GM12878 (cell line): ENCODE results near the gene TAS1R2. TPM values are rescaled to one million over a fixed set of nuclear protein-coding genes. Genes with fewer than 3 reads are reported as not detected.
"Not testable (repeated sequence)": the region's sequence is repeated elsewhere in the genome, so short reads cannot be mapped to it uniquely, and the experiment has no call there.

Experiments
- ATAC-seq: fragments of 200-7000 bp; cut with Tn5 transposase; 3 replicates; pipeline ENCODE4 v1.9.1; 2020; ENCODE audit warnings: mild to moderate bottlenecking, moderate library complexity
- BruUV-seq: library from RNA; stranded (reverse); fragments of 400-500 nt; replicated peaks from 2 replicates; lab custom pipeline; 2021; lab: Mats Ljungman, UMichigan
- CTCF ChIA-PET: fragments of 300-600 bp; sonication (Branson Sonifier 250); formaldehyde crosslinking; extraction: SDS; loops from one replicate; lab custom pipeline; 2021; ENCODE audit warnings: inconsistent platforms; lab: Yijun Ruan, JAX
- POLR2A ChIA-PET: fragments of 350-600 bp; formaldehyde crosslinking; extraction: SDS; loops from one replicate; lab custom pipeline; 2021; ENCODE audit warnings: inconsistent platforms; lab: Charles Lee
- RAD21 ChIA-PET: fragments of 300-600 bp; sonication (Branson Sonifier 250); formaldehyde crosslinking; loops from one replicate; lab custom pipeline; 2023; ENCODE audit warnings: antibody characterized with exemption; ENCODE audit not compliant: unreplicated experiment; lab: Charles Lee
- SMC1A ChIA-PET: fragments of 300-600 bp; sonication (Branson Sonifier 250); formaldehyde crosslinking; loops from one replicate; lab custom pipeline; 2023; ENCODE audit not compliant: unreplicated experiment, uncharacterized antibody; lab: Charles Lee
- DNase-seq: peaks from one replicate; pipeline ENCODE4 v3.0.0-alpha.2; 2011; ENCODE audit warnings: low read depth, low spot score
- FAIRE-seq: peaks from 3 replicates; lab custom pipeline; 2011; peaks lifted over from hg19 to GRCh38; lab: Jason Lieb, UNC
- H2AFZ ChIP-seq: 2 replicates; pipeline ENCODE4 v1.6.0; 2011; ENCODE audit warnings: low read depth, low read length, control low read depth; ENCODE audit not compliant: control insufficient read depth
- H3K27ac ChIP-seq: 2 replicates; pipeline ENCODE4 v1.5.1; 2011; ENCODE audit warnings: control low read depth; ENCODE audit not compliant: control insufficient read depth, insufficient read depth
- H3K27me3 ChIP-seq, 2 experiments: replicated peaks in 1 of 2; 2 replicates each; pipeline versions ENCODE4 v1.6.0 to v1.6.1; 2011; ENCODE audit warnings: low read length in 1 of 2; ENCODE audit not compliant: control insufficient read depth in 2 of 2, insufficient read depth in 2 of 2
- H3K36me3 ChIP-seq, 2 experiments: 2 replicates each; pipeline ENCODE4 v1.5.1; 2011; ENCODE audit warnings: low read length in 1 of 2; ENCODE audit not compliant: control insufficient read depth in 2 of 2, insufficient read depth in 2 of 2
- H3K4me1 ChIP-seq: 2 replicates; pipeline ENCODE4 v1.6.1; 2011; ENCODE audit warnings: mild to moderate bottlenecking, low read length, moderate library complexity, mixed read lengths; ENCODE audit not compliant: control insufficient read depth, insufficient read depth
- H3K4me2 ChIP-seq: 2 replicates; pipeline ENCODE4 v1.6.0; 2011; ENCODE audit warnings: control low read depth; ENCODE audit not compliant: control insufficient read depth, insufficient read depth
- H3K4me3 ChIP-seq: fragments of 200-600 bp; sonication (generic); 2 replicates; pipeline ENCODE4 v1.5.1; 2016
- H3K79me2 ChIP-seq: 2 replicates; pipeline ENCODE4 v1.6.0; 2011; ENCODE audit warnings: low read length; ENCODE audit not compliant: control insufficient read depth, insufficient read depth
- H3K9ac ChIP-seq: 2 replicates; pipeline ENCODE4 v1.8.0; 2011; ENCODE audit warnings: low read length, control low read depth, mixed read lengths; ENCODE audit not compliant: control insufficient read depth, insufficient read depth
- H3K9me3 ChIP-seq: replicated peaks from 3 replicates; pipeline ENCODE4 v1.5.1; 2011; ENCODE audit warnings: mild to moderate bottlenecking, low read length; ENCODE audit not compliant: control insufficient read depth, insufficient read depth
- H4K20me1 ChIP-seq: 2 replicates; pipeline ENCODE4 v1.6.0; 2011; ENCODE audit not compliant: control insufficient read depth, insufficient read depth
- ATF7 ChIP-seq: fragments of 450-650 bp; IDR thresholded peaks from 2 replicates; pipeline ENCODE4 v1.6.1; 2016; ENCODE audit warnings: low read depth, mild to moderate bottlenecking
- CBFB ChIP-seq: IDR thresholded peaks from 2 replicates; pipeline ENCODE4 v1.6.1; 2016; ENCODE audit warnings: antibody characterized with exemption, low read depth
- CHD4 ChIP-seq: fragments of 200-600 bp; sonication (generic); IDR thresholded peaks from 2 replicates; pipeline ENCODE4 v1.6.1; 2016; ENCODE audit warnings: mild to moderate bottlenecking
- CREM ChIP-seq: IDR thresholded peaks from 2 replicates; pipeline ENCODE4 v1.6.1; 2014; ENCODE audit warnings: antibody characterized with exemption, low read depth
- GABPA ChIP-seq: IDR thresholded peaks from 2 replicates; pipeline ENCODE4 v1.6.1; 2014; ENCODE audit warnings: antibody characterized with exemption, low read depth, mild to moderate bottlenecking, inconsistent platforms
- SKIL ChIP-seq: fragments of 450-650 bp; IDR thresholded peaks from 2 replicates; pipeline ENCODE4 v1.6.1; 2017; ENCODE audit warnings: mild to moderate bottlenecking, low read depth, inconsistent platforms; ENCODE audit not compliant: poor library complexity, severe bottlenecking
- ZNF217 ChIP-seq: fragments of 450-650 bp; IDR thresholded peaks from 2 replicates; pipeline ENCODE4 v1.6.1; 2017; ENCODE audit warnings: antibody characterized with exemption, mild to moderate bottlenecking
- WGBS: methylation state at CpG from one replicate; pipeline ENCODE4 v1.1.6; 2016; ENCODE audit warnings: low lambda C conversion rate; ENCODE audit not compliant: insufficient replicate concordance, insufficient coverage; ENCODE audit errors: missing lambda C conversion rate; 5-methylcytosine and 5-hydroxymethylcytosine counted together
- in situ Hi-C: fragments of 300-500 bp; cut with MboI; formaldehyde crosslinking; loops from 9 replicates; pipeline ENCODE4 v1.14.3; 2018; ENCODE audit warnings: mixed read lengths
- intact Hi-C: fragments of 100-400 bp; cut with micrococcal nuclease; formaldehyde crosslinking; loops from one replicate; pipeline ENCODE4 v1.14.2; 2022; ENCODE audit not compliant: unreplicated experiment
- polyA plus RNA-seq, 11 experiments: library from polyadenylated mRNA; depleted of rRNA in 4 of 11; unstranded in 6 of 11; stranded (reverse) in 5 of 11; fragments of >200 nt; fragmentation: Nextera tagmentation in 4 of 11; fragmentation: Illumina TruSeq in 1 of 11; extraction: Ambion mirVana in 4 of 11; extraction: Trizol in 1 of 11; gene quantifications; 1 replicate in 1 of 11; 2 replicates in 10 of 11; pipeline versions ENCODE4 v1.2.1 to v1.2.3, GENCODE V29; 2011 to 2016; ENCODE audit warnings: inconsistent platforms in 2 of 11, missing spikeins in 2 of 11, low read depth in 1 of 11
- total RNA-seq, 4 experiments: library from RNA; depleted of rRNA in 3 of 4; stranded (reverse); fragments of >200 nt in 3 of 4; fragmentation: Illumina TruSeq in 1 of 4; extraction: Trizol in 1 of 4; gene quantifications; 2 replicates each; pipeline versions ENCODE4 v1.2.1 to v1.2.3, GENCODE V29; 2013 to 2021
- TF ChIP-seq, protein P1 (sequence below): fragments of 450-650 bp; IDR thresholded peaks from 2 replicates; pipeline ENCODE4 v1.6.1; 2018; ENCODE audit warnings: mild to moderate bottlenecking, low read depth, moderate library complexity; ENCODE audit not compliant: partially characterized antibody

TAS1R2 gene
- total and polyA plus RNA-seq, 10 of the 15 experiments (the other 5 are each of a cell fraction or from before 2014, with no cell fraction given): not detected

- TF ChIP-seq, protein P1, sequence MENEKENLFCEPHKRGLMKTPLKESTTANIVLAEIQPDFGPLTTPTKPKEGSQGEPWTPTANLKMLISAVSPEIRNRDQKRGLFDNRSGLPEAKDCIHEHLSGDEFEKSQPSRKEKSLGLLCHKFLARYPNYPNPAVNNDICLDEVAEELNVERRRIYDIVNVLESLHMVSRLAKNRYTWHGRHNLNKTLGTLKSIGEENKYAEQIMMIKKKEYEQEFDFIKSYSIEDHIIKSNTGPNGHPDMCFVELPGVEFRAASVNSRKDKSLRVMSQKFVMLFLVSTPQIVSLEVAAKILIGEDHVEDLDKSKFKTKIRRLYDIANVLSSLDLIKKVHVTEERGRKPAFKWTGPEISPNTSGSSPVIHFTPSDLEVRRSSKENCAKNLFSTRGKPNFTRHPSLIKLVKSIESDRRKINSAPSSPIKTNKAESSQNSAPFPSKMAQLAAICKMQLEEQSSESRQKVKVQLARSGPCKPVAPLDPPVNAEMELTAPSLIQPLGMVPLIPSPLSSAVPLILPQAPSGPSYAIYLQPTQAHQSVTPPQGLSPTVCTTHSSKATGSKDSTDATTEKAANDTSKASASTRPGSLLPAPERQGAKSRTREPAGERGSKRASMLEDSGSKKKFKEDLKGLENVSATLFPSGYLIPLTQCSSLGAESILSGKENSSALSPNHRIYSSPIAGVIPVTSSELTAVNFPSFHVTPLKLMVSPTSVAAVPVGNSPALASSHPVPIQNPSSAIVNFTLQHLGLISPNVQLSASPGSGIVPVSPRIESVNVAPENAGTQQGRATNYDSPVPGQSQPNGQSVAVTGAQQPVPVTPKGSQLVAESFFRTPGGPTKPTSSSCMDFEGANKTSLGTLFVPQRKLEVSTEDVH: no peak
- TF ChIP-seq CHD4 (no peak), CREM (no peak), ZNF217 (no peak), ATF7 (no peak), GABPA (no peak), CBFB (no peak), SKIL (no peak)
Observed at GRCh38 chr1:18870957-18871356, 11.5 kb upstream of the TAS1R2 start (continued).

GRCh38 chr1:18870595-18870865 is 11.1 kb upstream of the TAS1R2 start:
- POLR2A ChIA-PET: not testable (repeated sequence)

More at GRCh38 chr1:18870595-18870865, 11.1 kb upstream of the TAS1R2 start:
- in situ Hi-C loops, H3K27ac ChIP-seq, FAIRE-seq, H3K79me2 ChIP-seq, BruUV-seq, H3K4me2 ChIP-seq, H3K4me3 ChIP-seq, H2AFZ ChIP-seq, H3K36me3 ChIP-seq, H3K27me3 ChIP-seq, H4K20me1 ChIP-seq, SMC1A ChIA-PET, RAD21 ChIA-PET, H3K4me1 ChIP-seq, H3K9ac ChIP-seq, intact Hi-C loops, ATAC-seq, DNase-seq, H3K9me3 ChIP-seq: not testable (repeated sequence)
- 50% methylated on average over 3 of the region's 3 CpGs for WGBS
- CTCF ChIA-PET: interaction anchor here (0.8 kb wide), 1 partner anchor 14 kb away, joined by 4 read pairs; no protein-coding TSS in a partner anchor
